ENCODE measurements around the gene ERGIC1.
A peak's percentile ranks its signal among the peaks of the same experiment; 100 is the strongest.
"Not testable (repeated sequence)": the region's sequence is repeated elsewhere in the genome, so short reads cannot be mapped to it uniquely, and the experiment has no call there.

The ERGIC1 gene

DNA sequence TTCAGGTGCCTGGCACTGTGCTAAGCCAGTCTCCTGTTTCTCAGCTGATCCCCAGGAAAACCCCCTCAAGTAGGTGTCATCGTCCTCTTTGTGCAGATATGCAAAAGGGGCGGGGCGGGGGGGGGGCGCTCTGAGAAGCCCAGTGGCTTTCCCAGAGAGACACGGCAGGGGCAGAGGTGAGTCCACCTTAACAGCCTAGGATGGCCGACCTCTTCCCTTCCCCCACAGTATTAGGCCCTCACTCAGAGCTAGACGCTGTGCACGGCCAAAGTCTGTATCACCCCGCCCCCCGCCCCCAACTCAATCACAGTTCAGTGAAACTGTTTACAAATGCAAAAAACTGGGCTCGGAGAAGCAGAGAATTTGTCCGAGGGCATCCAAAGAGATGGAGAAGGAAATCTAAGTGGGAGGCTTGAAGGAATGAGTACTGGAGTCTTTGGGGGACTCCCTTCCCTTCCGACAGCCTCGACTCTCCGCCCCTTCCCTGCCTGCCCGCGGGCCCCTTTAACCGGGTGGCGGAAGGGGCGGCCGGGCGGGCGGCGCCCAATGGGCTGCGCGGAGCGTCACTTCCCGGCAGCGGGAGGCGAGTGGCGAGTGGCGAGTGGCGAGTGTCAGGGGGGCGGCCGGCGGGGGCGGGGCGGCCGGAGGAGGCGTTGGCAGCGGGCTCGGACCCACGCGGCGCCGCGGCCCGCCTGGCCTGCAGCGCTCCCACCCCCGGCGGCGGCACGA lies at the start of gene ERGIC1:
ERGIC1 (plus strand) TSS at position 566 of the 729 bp plus-strand sequence; CDS start at position 729, 163 bp downstream.
- H3K4me3 Mint-ChIP-seq, result peak within 1 kb of the TSS; percentile 84
- H3K27me3 Mint-ChIP-seq, result peaks cover under 1% of the 10 kb centered on the region
- peaks cover 12% of the 10 kb centered on the region for H3K36me3 Mint-ChIP-seq
- peak within 1 kb of the TSS; percentile 80 for H3K27ac Mint-ChIP-seq
- DNase-seq, result peak; percentile 84
- CTCF ChIA-PET, result no interaction called here
- H3K9me3 Mint-ChIP-seq, result no peaks in the 10 kb centered on the region
- peaks cover 40% of the 10 kb centered on the region for H3K4me1 Mint-ChIP-seq

GRCh38 chr5:172785429-172786088 lies 48.5 kb upstream of the ERGIC1 start:
- no peaks in the 10 kb centered on the region for H3K4me1 Mint-ChIP-seq
- CTCF ChIA-PET, result no interaction called here
- H3K4me3 Mint-ChIP-seq, result no peak overlapping the region
- H3K9me3 Mint-ChIP-seq, result no peaks in the 10 kb centered on the region
- H3K27ac Mint-ChIP-seq, result no peak overlapping the region
- no peak for DNase-seq
- H3K27me3 Mint-ChIP-seq, result no peaks in the 10 kb centered on the region
- H3K36me3 Mint-ChIP-seq, result no peaks in the 10 kb centered on the region

- CTCF ChIA-PET, result no interaction called here
- Mint-ChIP-seq H3K36me3 (no peaks in the 10 kb centered on the region), H3K27ac (no peak overlapping the region), H3K4me3 (no peak overlapping the region), H3K27me3 (no peaks in the 10 kb centered on the region), H3K4me1 (no peaks in the 10 kb centered on the region), H3K9me3 (no peaks in the 10 kb centered on the region)
- no peak for DNase-seq
Observed at GRCh38 chr5:172786736-172787462, 47.2 kb upstream of the ERGIC1 start.

DNA sequence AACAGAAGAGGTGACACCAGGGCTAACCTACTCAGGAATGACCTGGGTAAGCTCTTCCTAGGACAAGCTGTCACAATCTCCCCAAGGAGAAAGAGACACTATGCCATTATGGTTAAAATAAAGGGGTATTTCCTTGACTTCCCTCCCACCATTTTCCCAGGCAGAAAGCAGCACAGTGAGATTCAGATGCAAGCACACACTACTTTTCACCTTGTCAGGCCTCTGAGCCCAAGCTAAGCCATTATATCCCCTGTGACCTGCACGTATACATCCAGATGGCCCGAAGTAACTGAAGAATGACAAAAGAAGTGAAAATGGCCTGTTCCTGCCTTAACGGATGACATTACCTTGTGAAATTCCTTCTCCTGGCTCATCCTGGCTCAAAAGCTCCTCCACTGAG lies 46.5 kb upstream of the ERGIC1 start:
- H3K27me3 Mint-ChIP-seq, H3K9me3 Mint-ChIP-seq, CTCF ChIA-PET, H3K36me3 Mint-ChIP-seq, H3K4me3 Mint-ChIP-seq, DNase-seq, H3K4me1 Mint-ChIP-seq, H3K27ac Mint-ChIP-seq: not testable (repeated sequence)

DNA sequence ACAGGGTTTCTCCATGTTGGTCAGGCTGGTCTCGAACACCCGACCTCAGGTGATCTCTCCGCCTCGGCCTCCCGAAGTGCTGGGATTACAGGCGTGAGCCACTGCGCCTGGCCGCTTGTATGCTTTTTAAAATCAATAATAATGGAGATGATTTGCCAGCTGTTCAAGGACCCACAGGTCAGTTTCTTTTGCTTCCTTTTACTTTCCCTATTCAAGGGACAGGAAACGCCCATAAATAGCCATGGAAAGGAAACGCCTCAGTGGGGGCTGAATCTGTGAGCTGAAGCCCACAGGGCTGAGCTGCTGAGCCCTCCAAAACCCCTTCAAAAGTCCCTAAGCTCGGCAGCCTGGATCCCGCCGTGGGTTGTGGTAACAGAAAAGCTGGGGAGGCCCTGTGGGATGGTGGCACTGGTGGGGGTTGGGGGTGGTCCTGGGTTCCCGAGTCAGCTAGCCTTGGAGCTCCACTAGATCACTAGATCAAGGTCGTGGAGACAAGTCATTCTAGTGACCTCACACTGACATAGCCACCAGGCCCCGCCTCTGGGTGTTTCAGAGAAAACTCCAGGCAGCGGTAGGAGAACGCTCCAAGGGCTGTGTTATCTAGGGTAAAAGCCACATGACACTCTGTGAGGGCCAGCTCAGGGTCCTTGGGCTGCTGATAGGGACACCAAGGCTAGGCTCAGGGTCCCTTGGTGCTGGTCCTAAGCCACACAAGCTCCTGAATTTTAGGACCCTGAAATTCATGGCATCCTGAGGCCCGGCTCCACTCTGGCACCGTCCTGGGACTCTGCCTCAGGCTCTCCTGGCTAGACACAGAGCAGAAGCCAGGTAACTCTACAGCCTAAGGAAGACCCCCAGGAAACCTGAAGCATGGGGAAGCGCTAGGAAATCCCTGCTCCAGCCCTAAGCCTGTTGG lies 45.0 kb upstream of the ERGIC1 start:
- Mint-ChIP-seq H3K4me1 (no peaks in the 10 kb centered on the region), H3K27ac (no peak overlapping the region), H3K4me3 (no peak overlapping the region), H3K9me3 (no peaks in the 10 kb centered on the region), H3K27me3 (no peaks in the 10 kb centered on the region), H3K36me3 (no peaks in the 10 kb centered on the region)
- CTCF ChIA-PET, result interaction anchor here (0.6 to 1.4 kb wide), 4 partner anchors 9 to 88 kb away, joined by 3 to 9 read pairs (median 4); no protein-coding TSS in a partner anchor
- no peak for DNase-seq

- no peaks in the 10 kb centered on the region for H3K4me1 Mint-ChIP-seq
- no peak for DNase-seq
- CTCF ChIA-PET, result interaction anchor here (0.5 to 1.4 kb wide), 2 partner anchors 14 to 75 kb away, joined by 3 to 9 read pairs; no protein-coding TSS in a partner anchor
- no peaks in the 10 kb centered on the region for H3K9me3 Mint-ChIP-seq
- peaks cover 1% of the 10 kb centered on the region for H3K27me3 Mint-ChIP-seq
- no peaks in the 10 kb centered on the region for H3K36me3 Mint-ChIP-seq
- no peak overlapping the region for H3K4me3 Mint-ChIP-seq
- H3K27ac Mint-ChIP-seq, result no peak overlapping the region
Observed at GRCh38 chr5:172789687-172790495, 44.2 kb upstream of the ERGIC1 start.

DNA sequence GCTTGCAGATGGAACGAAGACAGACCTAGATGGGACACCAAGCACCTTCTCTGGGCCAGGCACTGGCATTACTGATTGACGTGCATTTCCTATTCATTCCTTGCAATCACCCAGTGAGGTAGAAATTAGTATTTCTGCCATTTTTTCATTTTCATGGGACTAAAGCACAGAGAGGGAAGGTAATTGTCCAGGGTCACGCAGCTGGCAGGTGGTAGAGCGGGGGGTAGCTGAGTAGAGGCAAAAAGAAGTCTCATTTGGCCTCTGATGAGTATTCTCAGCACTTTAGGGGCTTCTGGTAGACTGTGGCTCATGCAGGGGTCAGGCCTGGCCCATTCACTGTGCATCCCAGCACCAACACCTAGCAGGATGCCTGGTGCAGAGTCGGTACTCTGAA lies 43.6 kb upstream of the ERGIC1 start:
- CTCF ChIA-PET, result no interaction called here
- no peak overlapping the region for H3K27ac Mint-ChIP-seq
- no peak for DNase-seq
- peaks cover 4% of the 10 kb centered on the region for H3K27me3 Mint-ChIP-seq
- no peaks in the 10 kb centered on the region for H3K36me3 Mint-ChIP-seq
- no peaks in the 10 kb centered on the region for H3K9me3 Mint-ChIP-seq
- no peak overlapping the region for H3K4me3 Mint-ChIP-seq
- H3K4me1 Mint-ChIP-seq, result no peaks in the 10 kb centered on the region

GRCh38 chr5:172791286-172791685 lies 42.8 kb upstream of the ERGIC1 start:
- Mint-ChIP-seq H3K36me3 (no peaks in the 10 kb centered on the region), H3K27me3 (peaks cover 4% of the 10 kb centered on the region), H3K9me3 (no peaks in the 10 kb centered on the region), H3K4me1 (no peaks in the 10 kb centered on the region), H3K4me3 (no peak overlapping the region), H3K27ac (no peak overlapping the region)
- no peak for DNase-seq
- CTCF ChIA-PET, result interaction anchor here (1.3 kb wide), 2 partner anchors 12 to 21 kb away, joined by 3 read pairs; no protein-coding TSS in a partner anchor

- Mint-ChIP-seq H3K27ac (no peak overlapping the region), H3K4me1 (no peaks in the 10 kb centered on the region), H3K9me3 (no peaks in the 10 kb centered on the region), H3K4me3 (no peak overlapping the region), H3K36me3 (no peaks in the 10 kb centered on the region), H3K27me3 (peaks cover 4% of the 10 kb centered on the region)
- no peak for DNase-seq
- CTCF ChIA-PET, result interaction anchor here (0.6 to 1.3 kb wide), 3 partner anchors 12 to 140 kb away, joined by 3 read pairs; no protein-coding TSS in a partner anchor
Observed at GRCh38 chr5:172791726-172792445, 42.2 kb upstream of the ERGIC1 start.

DNA sequence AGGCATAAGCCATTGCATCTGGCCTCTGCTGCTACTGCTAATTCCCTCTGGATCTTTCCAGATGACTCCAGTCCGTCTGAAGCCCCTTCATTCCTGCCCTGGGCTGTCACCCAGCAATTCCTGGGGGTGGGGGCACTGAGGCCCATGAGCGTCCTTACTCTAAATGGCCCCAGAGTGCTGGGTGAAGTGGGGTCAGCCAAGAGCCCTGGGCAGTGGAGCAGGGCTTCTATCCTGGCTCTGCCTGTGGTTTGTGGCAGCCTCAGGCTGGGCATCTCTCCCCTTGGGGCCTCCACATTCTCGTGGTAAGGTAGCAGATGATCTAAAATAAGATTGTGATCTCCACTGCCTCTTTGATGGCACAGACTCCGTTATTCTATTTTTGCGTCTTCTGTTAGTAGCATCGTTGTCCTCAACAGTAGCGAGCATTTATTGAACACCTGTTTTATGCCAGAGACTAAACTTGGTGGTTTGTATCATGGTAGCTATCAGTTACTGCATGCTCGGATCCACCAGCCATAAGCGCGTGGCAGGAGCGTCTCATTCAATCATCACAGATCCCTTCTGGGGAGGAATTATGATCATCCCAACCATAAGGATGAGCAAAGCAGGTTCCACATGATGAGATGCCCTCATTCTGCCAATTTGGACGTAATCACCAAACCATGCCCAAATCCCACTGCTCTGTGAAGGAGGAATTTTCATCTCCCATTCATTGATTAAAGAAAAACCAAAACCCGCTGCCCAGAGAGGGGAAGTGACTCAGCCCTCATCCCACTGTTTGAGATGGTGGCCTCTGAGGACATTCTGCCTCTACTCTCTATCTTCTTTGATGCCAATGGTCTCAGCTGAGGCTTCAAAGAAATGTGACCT lies 41.1 kb upstream of the ERGIC1 start:
- H3K4me1 Mint-ChIP-seq, result peaks cover 3% of the 10 kb centered on the region
- no peak overlapping the region for H3K27ac Mint-ChIP-seq
- CTCF ChIA-PET, result no interaction called here
- no peak overlapping the region for H3K4me3 Mint-ChIP-seq
- H3K27me3 Mint-ChIP-seq, result peaks cover 4% of the 10 kb centered on the region
- H3K9me3 Mint-ChIP-seq, result no peaks in the 10 kb centered on the region
- DNase-seq, result no peak
- H3K36me3 Mint-ChIP-seq, result no peaks in the 10 kb centered on the region

- Mint-ChIP-seq H3K9me3 (no peaks in the 10 kb centered on the region), H3K4me3 (no peak overlapping the region), H3K4me1 (peaks cover 4% of the 10 kb centered on the region), H3K36me3 (no peaks in the 10 kb centered on the region), H3K27me3 (peaks cover 4% of the 10 kb centered on the region), H3K27ac (no peak overlapping the region)
- no peak for DNase-seq
- CTCF ChIA-PET, result no interaction called here
Observed at GRCh38 chr5:172793577-172794488, 40.2 kb upstream of the ERGIC1 start.
